ENCODE results near the gene SMIM26. TPM values are rescaled to one million over a fixed set of nuclear protein-coding genes. Genes with fewer than 3 reads are reported as not detected.

The SMIM26 gene, protein sequence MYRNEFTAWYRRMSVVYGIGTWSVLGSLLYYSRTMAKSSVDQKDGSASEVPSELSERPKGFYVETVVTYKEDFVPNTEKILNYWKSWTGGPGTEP
- 155 TPM for total RNA-seq

DNA sequence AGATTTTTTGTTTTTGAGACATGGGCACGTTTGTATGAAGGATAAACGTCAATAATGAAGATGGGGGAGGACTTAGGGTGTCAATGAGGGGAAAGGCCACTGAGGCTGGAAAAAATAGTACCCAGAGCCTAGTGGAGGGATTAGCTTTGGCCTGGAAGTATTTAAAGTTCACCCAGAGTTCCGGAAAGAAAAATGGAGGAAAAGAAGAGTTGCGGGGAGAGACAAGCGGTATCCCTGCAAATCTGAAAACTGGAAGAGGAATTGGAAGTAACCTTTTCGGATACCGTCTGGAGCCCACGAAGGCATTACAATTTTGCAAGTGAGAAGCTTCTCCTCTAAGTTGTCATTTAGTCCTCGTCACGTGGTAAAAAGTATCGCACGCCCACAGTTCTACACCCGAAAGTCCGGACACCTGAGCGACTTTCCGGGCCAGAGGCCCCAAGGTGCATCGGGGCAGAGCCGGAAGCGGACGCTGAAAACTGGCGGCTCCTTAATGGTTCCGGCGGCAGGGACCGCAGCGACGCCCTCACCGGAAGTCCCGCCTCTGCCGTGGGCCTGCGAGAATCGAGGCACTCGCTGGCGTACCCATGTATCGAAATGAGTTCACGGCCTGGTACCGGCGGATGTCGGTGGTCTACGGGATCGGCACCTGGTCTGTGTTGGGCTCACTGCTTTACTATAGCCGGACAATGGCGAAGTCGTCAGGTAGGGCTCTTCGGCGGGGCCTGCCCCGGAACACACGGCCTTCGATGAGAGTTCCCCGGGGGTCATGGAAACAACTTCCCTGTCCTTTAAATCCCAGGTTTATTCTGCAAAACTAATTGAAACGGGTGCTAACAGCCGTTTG is at the start of gene SMIM26:
Gene SMIM26 (plus strand): TSS at position 541 of the 847 bp plus-strand sequence. CDS start 47 bp downstream, at position 588.

DNA sequence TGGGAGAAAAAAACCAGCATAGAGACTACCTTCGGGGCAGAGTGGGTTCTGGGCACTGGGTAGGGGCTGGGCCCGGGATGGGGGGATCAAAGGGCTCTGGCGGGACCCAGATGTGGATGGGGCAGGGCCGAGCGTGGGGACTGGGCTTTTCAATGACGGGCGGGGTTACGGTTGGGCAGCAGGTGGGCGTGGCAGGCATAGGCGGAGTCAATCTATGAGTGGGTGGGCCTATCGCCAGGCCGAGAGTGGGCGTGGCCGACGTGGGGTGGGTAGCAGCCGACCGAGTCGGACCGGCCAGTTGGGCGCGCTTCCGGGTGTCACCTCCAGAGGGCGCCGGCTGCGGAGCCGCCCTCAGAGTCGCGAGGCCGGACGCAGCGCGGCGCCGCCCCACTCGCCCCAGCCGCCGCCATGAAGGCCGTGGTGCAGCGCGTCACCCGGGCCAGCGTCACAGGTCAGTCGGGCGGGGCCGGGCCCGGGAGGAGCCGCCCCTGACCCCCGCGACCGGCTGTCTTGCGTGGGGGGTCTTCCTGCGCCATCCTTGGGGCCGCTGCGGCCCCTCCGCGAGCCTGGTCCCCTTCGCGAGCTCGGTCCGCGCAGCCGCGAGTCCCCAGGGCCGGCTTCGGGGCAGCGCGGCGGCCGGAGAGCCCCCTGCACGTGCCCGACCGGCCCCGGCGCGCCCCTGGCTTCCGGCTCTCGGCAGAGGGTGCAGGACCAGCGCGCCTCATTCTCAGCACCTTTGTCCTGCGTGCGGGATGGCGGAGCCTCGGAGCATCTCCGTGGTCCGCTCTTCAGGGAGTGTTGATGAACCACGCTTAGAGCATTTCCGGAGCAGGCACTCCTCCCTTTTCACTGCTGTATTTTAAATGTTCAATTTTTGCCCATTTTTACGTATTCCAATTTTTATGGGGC is 20.7 kb downstream of the SMIM26 start, which contains the start of gene DTD1:
Gene DTD1 (plus strand): TSS at position 390 of the 909 bp plus-strand sequence. CDS start 19 bp downstream, at position 409.

Small RNA genes within 50 kb of the gene (small RNA-seq; reads per million reads assigned to genes)
- not detected for gene RN7SL638P (ENCODE audit: low replicate concordance)
- gene RNU6ATAC34P (ENCODE audit: low replicate concordance): not detected

Other genes starting within 250 kb of the SMIM26 start
- gene DZANK1, start 100.4 kb upstream of the SMIM26 start, total RNA-seq: 5.4 TPM
- 22.1 TPM for gene POLR3F, start 100.0 kb upstream of the SMIM26 start, total RNA-seq
- gene RBBP9, start 70.2 kb upstream of the SMIM26 start, total RNA-seq: 21.1 TPM
- gene SEC23B, start 59.5 kb upstream of the SMIM26 start, total RNA-seq: 58.0 TPM
- gene DTD1, start 20.6 kb downstream of the SMIM26 start, total RNA-seq: 29.0 TPM
- not detected for gene SCP2D1, start 246.4 kb downstream of the SMIM26 start, total RNA-seq

Data from metanephros (tissue), 2 donors.